GM18508 (cell line): ENCODE measurements around the gene LRRN2.

Experiments
- ATAC-seq: cut with Tn5 transposase; IDR thresholded peaks from one replicate; pipeline ENCODE4 v1.9.1; 2021; ENCODE audit warnings: moderate number of reproducible peaks; ENCODE audit not compliant: insufficient read depth, unreplicated experiment

LRRN2 gene

DNA sequence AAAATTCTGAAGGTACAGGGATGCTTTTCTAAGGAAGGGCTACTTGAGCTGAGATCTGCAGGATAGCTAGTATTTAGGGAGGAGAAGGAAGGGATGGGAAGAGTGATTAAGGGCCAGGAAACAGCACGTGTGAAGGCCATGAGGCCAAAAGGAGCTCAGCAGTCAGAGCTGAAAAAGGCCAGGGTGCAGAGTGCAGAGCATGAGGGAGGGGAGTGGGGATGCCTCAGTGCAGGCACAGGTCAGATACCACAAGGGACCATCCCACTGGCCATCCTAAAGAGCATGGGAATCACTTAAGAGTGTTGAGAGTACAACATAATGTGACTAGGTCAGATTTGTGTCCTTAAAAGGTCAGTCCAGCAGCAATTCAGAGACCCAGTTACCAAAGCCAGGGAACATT lies 16.0 kb downstream of the LRRN2 start:
- ATAC-seq, result no peak

GRCh38 chr1:204664384-204664651 lies 21.2 kb downstream of the LRRN2 start:
- ATAC-seq, result no peak

DNA sequence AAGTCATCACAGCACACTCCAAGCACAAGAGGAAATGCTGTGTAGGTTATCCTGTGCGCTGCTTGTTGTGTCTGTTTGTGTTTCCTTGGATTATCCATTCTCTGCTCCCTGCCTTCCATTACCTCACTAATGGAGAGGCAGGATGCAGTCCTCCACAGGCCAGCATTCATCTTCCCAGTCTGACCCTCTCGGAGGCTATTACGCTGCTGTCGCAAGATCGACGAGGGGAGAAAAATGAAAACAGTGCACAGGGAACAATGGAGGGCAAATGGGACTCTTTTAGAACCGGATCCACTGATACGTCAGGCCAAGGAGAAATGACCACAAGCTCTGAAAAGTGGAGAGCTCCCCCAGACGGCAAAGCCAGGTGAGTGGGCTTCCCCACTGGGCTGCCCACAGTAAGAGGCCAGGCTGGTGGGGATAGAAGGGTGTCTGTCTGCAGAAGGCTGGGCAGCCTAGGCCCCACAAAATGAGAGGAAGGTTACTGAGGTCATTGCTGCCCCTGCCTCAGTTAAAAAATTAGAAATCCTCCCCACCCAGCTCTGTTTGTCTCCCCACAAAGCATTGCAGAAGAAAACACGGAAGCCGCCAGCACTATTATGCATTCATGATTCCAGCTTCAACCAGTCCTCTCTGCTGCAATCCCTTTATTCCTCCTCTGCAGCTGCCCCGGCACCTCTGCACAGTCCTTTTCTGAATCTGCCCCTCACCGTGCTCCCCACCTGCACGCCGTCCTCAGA lies 21.7 kb downstream of the LRRN2 start:
- no peak for ATAC-seq

GRCh38 chr1:204662530-204662929 lies 23.0 kb downstream of the LRRN2 start:
- no peak for ATAC-seq

DNA sequence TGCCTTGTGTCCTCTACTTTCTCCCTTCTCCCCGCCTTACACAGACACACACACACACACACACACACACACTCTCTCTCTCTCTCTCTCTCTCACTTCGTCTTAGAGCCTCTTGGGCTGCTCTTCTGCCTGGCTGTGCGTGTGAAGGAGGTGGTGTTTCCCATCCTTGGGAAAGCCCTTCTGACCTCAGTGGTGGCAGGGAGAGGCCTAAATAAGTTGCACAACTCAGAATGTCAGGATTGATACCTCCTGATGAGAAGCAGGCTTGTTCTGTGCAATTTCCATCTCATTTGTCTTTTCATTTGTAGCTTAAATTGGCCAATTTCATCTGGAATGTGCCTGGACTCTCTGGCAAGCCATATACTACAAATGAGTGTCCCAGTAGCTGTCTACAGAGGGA lies 25.0 kb downstream of the LRRN2 start:
- no peak for ATAC-seq

DNA sequence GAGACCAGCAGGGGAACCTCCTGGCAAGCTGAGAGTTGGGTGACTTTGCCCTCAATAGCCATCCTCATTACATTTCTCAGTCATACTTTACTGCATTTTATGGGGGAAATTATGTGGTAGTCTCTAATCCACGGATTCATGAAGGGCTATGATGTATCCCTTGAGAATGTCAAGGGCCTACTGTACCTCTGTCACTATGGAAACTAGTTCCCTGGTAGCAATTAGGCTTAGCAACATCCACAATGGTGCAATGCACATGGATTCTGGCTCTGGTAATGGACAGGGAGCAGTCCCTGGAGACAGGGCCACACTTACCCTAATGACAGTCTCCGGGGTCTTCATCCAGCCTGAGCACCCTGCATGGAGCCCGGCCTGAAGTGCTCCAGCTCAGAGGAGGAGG lies 26.5 kb downstream of the LRRN2 start:
- no peak for ATAC-seq

- ATAC-seq, result no peak
These were observed 27.2 kb downstream of the LRRN2 start for GRCh38 chr1:204658295-204658694.

DNA sequence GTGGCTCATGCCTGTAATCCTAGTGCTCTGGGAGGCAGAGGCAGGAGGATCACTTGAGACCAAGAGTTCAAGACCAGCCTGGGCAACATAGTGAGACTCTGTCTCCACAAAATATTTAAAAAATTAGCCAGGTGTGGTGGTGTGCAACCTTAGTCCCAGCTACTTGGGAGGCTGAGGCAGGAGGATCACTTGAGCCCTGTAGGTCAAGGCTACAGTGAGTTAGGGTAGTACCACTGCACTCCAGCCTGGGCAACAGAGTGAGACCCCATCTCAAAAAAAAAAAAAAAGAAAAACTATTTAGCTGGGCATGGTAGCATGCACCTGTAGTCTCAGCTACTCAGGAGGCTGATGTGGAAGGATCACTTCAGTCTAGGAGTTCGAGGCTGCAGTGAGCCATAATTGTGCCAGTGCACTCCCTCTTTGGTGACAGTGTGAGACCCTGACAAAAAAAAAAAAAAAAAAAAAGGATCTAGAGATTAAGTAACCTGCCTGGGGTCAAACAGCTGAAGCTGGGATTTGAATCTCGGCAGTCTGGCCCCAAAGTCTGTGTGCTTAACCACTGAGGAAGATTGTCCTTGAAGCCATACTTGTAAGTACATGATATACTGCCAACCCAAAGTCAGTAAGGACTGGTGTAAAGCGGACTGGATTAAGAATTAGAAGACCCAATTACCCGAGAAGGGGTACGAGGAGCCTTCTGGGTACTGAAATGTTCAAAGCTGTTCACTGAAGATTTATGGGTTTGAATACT lies 31.8 kb downstream of the LRRN2 start:
- no peak for ATAC-seq

GRCh38 chr1:204652497-204652896 lies 33.0 kb downstream of the LRRN2 start:
- ATAC-seq, result no peak

- ATAC-seq, result no peak
These were observed 33.6 kb downstream of the LRRN2 start for GRCh38 chr1:204651843-204652421.

DNA sequence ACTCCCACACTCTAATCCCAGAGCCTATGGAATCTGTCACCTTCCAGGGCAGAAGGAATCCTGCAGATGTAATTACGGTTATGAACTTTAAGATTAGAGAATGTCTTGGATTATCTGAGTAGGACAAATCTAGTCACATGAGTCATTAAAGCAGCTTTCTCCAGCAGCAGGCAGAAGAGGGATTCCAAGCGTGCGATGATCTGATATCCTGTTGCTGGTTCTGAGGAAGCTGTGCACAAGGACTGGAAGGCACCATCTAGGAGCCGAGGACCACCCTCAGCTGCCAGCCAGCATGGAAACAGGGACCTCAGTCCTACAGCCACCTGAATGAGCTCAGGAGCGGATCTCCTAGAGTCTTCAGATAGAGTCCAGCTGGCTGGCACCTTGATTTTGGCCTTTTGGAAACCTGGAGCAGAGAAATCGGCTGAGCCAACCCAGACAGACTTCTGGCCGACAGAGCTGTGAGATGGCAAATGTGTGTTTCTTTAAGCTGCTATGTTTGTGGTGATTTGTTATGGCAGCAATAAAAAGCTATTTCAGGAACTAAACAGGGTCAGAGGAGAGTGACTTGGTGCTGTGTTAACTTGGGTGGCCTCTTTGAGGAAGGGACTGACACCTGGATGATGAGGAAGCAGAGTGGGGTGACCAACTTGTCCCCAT lies 34.5 kb downstream of the LRRN2 start:
- ATAC-seq, result no peak

DNA sequence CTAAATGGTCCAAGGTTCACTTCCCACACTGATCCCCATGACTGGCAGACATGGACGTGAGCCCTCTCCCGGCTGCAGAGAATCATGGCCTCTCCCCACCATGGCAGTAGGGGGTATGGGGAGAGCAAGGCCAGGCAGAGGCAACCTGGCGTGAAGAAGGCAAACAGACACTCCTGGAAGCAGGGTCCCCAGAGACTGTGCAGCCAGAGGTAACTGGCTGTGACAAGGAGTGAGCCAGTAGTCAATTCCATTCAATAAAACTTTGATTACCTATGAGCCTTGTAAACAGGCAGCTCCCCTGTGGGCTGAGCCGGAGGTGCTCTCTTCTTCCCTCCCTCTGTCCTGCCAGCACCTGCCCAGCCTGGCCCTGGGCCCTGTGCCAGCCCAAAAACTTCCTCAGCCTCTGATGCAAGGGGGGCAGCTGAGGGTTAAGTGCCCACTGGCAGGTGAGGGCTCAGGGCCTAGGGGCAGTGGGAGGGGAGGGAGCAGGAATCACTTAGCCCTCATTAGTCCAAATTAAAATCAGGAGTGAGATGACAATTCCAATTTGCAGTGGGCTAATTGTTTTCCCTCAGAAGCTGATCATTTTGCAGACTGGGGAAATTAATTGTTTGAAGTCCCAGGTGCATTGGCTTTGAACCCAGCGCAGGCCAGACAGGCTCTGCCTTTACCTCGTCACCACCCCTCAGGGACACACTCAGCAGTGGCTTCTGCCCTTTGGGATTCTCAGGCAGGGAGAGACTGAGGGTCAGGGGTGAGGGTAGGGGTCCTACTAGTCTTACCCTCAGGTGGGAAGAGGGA lies 35.6 kb downstream of the LRRN2 start:
- no peak for ATAC-seq

DNA sequence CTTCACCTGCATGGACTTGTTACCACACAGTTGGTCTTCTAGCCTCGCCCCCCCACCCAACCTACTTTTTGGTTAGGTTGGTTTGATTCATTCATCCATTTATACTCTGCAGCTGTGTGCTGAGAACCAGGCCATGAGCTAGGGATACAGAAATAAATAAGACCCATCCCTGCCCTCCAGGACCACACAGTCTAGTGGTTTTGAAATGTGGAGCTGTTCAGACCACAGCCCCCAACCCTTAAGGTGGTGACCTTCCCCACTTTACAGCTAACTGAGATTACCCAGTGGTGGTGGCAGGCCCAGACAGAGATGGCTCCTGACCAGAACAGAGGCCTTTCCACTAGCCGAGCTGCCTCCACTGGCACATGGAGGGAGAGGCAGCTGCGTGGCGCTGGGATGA lies 37.0 kb downstream of the LRRN2 start:
- no peak for ATAC-seq

GRCh38 chr1:204647805-204648153 lies 37.8 kb downstream of the LRRN2 start:
- no peak for ATAC-seq

- no peak for ATAC-seq
These were observed 38.3 kb downstream of the LRRN2 start for GRCh38 chr1:204647114-204647804.

DNA sequence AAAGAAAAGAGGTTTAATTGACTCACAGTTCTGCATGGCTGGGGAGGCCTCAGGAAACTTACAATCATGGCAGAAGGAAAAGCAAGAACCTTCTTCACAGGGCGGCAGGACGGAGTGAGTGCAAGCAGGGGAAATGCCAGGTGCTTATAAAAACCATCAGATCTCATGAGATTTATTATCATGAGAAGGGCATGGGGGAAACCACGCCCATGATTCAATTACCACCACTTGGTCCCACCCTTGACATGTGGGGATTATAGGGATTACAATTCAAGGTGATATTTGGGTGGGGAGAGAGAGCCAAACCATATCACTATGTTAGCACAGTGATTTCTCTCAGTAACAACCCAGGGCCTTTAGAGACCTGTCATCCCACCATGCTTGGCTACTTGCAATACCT lies 39.9 kb downstream of the LRRN2 start:
- no peak for ATAC-seq

DNA sequence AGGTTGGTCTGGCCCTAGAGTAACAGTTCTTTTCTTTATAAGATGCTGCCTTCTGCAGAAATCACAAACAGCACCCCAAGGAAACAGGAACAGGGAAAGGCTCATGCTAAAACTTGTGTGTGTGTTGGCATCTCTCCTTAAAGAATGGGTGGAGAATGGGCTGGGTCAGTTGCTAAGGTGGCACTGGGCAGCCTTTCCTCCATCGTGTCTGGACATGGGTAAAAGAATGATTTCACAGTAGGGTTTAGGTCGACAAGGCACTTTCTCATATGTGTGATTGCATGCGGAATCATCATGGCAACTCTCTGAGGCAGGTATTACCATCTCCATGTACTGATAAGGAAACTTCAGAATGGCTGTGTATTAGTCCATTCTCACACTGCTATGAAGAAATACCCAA lies 40.3 kb downstream of the LRRN2 start:
- ATAC-seq, result no peak

- ATAC-seq, result no peak
These were observed 42.0 kb downstream of the LRRN2 start for GRCh38 chr1:204643503-204643902.

- ATAC-seq, result no peak
These were observed 43.6 kb downstream of the LRRN2 start for GRCh38 chr1:204641936-204642335.

DNA sequence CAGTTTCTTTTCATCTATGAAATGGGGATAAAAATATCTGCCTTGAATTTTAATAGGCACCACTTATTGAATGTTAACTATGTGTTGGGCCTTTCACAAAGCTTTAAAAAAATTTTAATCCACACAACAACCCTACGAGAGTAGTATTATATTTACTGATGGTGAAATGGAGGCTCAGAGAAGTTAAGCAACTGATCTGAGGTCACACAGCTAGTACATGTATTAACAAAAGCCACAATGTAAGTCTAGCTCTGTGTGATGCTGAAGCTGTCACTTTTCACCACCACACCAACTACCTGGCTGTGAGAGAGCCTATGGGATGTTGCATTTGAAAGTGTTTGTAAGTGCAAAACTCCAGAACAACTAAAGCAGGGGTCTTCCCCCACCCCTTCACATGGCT lies 44.1 kb downstream of the LRRN2 start:
- no peak for ATAC-seq
